H1 (cell line): ENCODE results near the gene FHAD1. TPM values are rescaled to one million over a fixed set of nuclear protein-coding genes. Genes with fewer than 3 reads are reported as not detected.

Experiments
- CTCF ChIA-PET: fragments of 300-600 bp; sonication (Branson Sonifier 250); formaldehyde crosslinking; loops from one replicate; lab custom pipeline; 2021; ENCODE audit not compliant: partially characterized antibody; lab: Charles Lee
- POLR2A ChIA-PET: fragments of 300-600 bp; sonication (Branson Sonifier 250); formaldehyde crosslinking; loops from one replicate; lab custom pipeline; 2021; ENCODE audit warnings: inconsistent platforms; ENCODE audit not compliant: partially characterized antibody; lab: Charles Lee
- DNase-seq, 2 experiments: peaks; one replicate each; pipeline versions ENCODE4 v3.0.0 to v3.0.0-alpha.2; 2010 to 2022; ENCODE audit warnings: low spot score in 2 of 2, low read depth in 1 of 2, mixed read lengths in 1 of 2
- FAIRE-seq: peaks from 2 replicates; lab custom pipeline; 2011; peaks lifted over from hg19 to GRCh38; lab: Jason Lieb, UNC
- H2AFZ ChIP-seq: 2 replicates; pipeline ENCODE4 v1.8.1; 2012; ENCODE audit warnings: low read length, inconsistent platforms
- H2AK5ac ChIP-seq: 2 replicates; pipeline ENCODE4 v1.6.1; 2013; ENCODE audit warnings: low read depth, low read length
- H2BK120ac ChIP-seq: replicated peaks from 2 replicates; pipeline ENCODE3; 2013; ENCODE audit warnings: low read depth, low read length, inconsistent platforms
- H2BK12ac ChIP-seq: 2 replicates; pipeline ENCODE4 v1.6.1; 2013; ENCODE audit warnings: low read depth, low read length
- H2BK15ac ChIP-seq: 2 replicates; pipeline ENCODE4 v1.6.1; 2013; ENCODE audit warnings: low read length
- H2BK20ac ChIP-seq: 2 replicates; pipeline ENCODE4 v1.6.1; 2013; ENCODE audit warnings: low read length
- H2BK5ac ChIP-seq: 2 replicates; pipeline ENCODE4 v1.6.1; 2013; ENCODE audit warnings: low read depth, low read length
- H3K14ac ChIP-seq: 2 replicates; pipeline ENCODE4 v1.6.1; 2013; ENCODE audit warnings: inconsistent platforms; ENCODE audit not compliant: insufficient read length
- H3K18ac ChIP-seq: 2 replicates; pipeline ENCODE4 v1.6.1; 2013; ENCODE audit warnings: low read length; ENCODE audit errors: extremely low read depth
- H3K23ac ChIP-seq: 2 replicates; pipeline ENCODE4 v1.6.1; 2013; ENCODE audit warnings: inconsistent platforms; ENCODE audit not compliant: insufficient read length
- H3K23me2 ChIP-seq: 2 replicates; pipeline ENCODE4 v1.6.1; 2013; ENCODE audit warnings: low read depth, low read length
- H3K27ac ChIP-seq: 2 replicates; pipeline ENCODE4 v1.6.1; 2011; ENCODE audit warnings: low read depth, low read length, inconsistent platforms
- H3K27me3 ChIP-seq, 4 experiments: replicated peaks in 1 of 4; 1 replicate in 1 of 4; 2 replicates in 3 of 4; pipeline versions ENCODE4 v1.6.1 to v1.8.1; 2011 to 2013; ENCODE audit warnings: low read length in 3 of 4, mild to moderate bottlenecking in 3 of 4, inconsistent platforms in 2 of 4, mixed read lengths in 2 of 4, moderate library complexity in 1 of 4; ENCODE audit not compliant: control insufficient read depth in 3 of 4, insufficient read depth in 3 of 4; ENCODE audit errors: extremely low read depth in 1 of 4
- H3K36me3 ChIP-seq, 4 experiments: 2 replicates each; pipeline versions ENCODE4 v1.6.1 to v1.8.1; 2011 to 2013; ENCODE audit warnings: mild to moderate bottlenecking in 4 of 4, low read length in 3 of 4, moderate library complexity in 2 of 4, control low read depth in 1 of 4, inconsistent platforms in 1 of 4; ENCODE audit not compliant: insufficient read depth in 4 of 4, control insufficient read depth in 2 of 4
- H3K4ac ChIP-seq: replicated peaks from 2 replicates; pipeline ENCODE3; 2013; ENCODE audit warnings: low read length, low read depth, mixed read lengths, inconsistent platforms; ENCODE audit not compliant: insufficient read length
- H3K4me1 ChIP-seq, 4 experiments: replicated peaks in 1 of 4; 1 replicate in 1 of 4; 2 replicates in 3 of 4; pipeline versions ENCODE4 v1.6.1 to v1.8.1; 2011 to 2013; ENCODE audit warnings: low read length in 3 of 4, inconsistent platforms in 2 of 4, mixed read lengths in 1 of 4; ENCODE audit not compliant: insufficient read depth in 4 of 4, control insufficient read depth in 3 of 4
- H3K4me2 ChIP-seq, 2 experiments: 2 replicates each; pipeline versions ENCODE4 v1.6.1 to v1.8.1; 2011 to 2013; ENCODE audit warnings: low read depth in 2 of 2, low read length in 2 of 2, control low read depth in 1 of 2, inconsistent platforms in 1 of 2, mild to moderate bottlenecking in 1 of 2; ENCODE audit not compliant: insufficient read depth in 1 of 2
- H3K4me3 ChIP-seq, 4 experiments: fragments of 200-600, 300-600 bp in 1 of 4; sonication (generic), shearing (Covaris generic), sonication (Bioruptor Twin) in 1 of 4; 2 replicates each; pipeline versions ENCODE4 v1.5.1 to v1.8.1; 2011 to 2016; ENCODE audit warnings: low read length in 4 of 4, low read depth in 3 of 4, control low read depth in 2 of 4, inconsistent platforms in 2 of 4, mild to moderate bottlenecking in 2 of 4, mixed read lengths in 1 of 4, moderate library complexity in 1 of 4; ENCODE audit not compliant: insufficient read depth in 2 of 4; ENCODE audit errors: extremely low read depth in 1 of 4
- H3K56ac ChIP-seq: replicated peaks from 2 replicates; pipeline ENCODE3; 2013; ENCODE audit warnings: low read depth, mild to moderate bottlenecking, mixed read lengths, low read length, inconsistent platforms; ENCODE audit not compliant: insufficient read length
- H3K79me1 ChIP-seq: 2 replicates; pipeline ENCODE4 v1.6.1; 2013; ENCODE audit warnings: low read depth, low read length, control low read depth
- H3K79me2 ChIP-seq, 2 experiments: 2 replicates each; pipeline versions ENCODE4 v1.6.1 to v1.8.1; 2012 to 2013; ENCODE audit warnings: low read length in 2 of 2, mild to moderate bottlenecking in 2 of 2, inconsistent platforms in 1 of 2; ENCODE audit not compliant: insufficient read depth in 2 of 2, control insufficient read depth in 1 of 2
- H3K9ac ChIP-seq, 4 experiments: replicated peaks in 1 of 4; 1 replicate in 1 of 4; 2 replicates in 3 of 4; pipeline versions ENCODE4 v1.6.1 to v1.8.1; 2011 to 2013; ENCODE audit warnings: low read depth in 3 of 4, low read length in 3 of 4, control low read depth in 2 of 4, mild to moderate bottlenecking in 2 of 4, moderate library complexity in 2 of 4, inconsistent platforms in 1 of 4; ENCODE audit errors: extremely low read depth in 1 of 4
- H3K9me3 ChIP-seq, 2 experiments: 2 replicates each; pipeline versions ENCODE4 v1.6.1 to v1.8.1; 2012 to 2013; ENCODE audit warnings: mild to moderate bottlenecking in 2 of 2, moderate library complexity in 2 of 2, control low read depth in 1 of 2, inconsistent platforms in 1 of 2, low read depth in 1 of 2, low read length in 1 of 2, mixed read lengths in 1 of 2; ENCODE audit not compliant: insufficient read depth in 2 of 2
- H4K20me1 ChIP-seq, 2 experiments: replicated peaks in 1 of 2; 2 replicates each; pipeline versions ENCODE3 to v1.8.1; 2011 to 2013; ENCODE audit warnings: inconsistent platforms in 2 of 2, low read length in 2 of 2, mild to moderate bottlenecking in 1 of 2; ENCODE audit not compliant: insufficient read depth in 2 of 2, control insufficient read depth in 1 of 2
- H4K5ac ChIP-seq: 2 replicates; pipeline ENCODE4 v1.6.1; 2013; ENCODE audit warnings: low read length, low read depth, mixed read lengths, inconsistent platforms; ENCODE audit not compliant: insufficient read length
- H4K8ac ChIP-seq: 2 replicates; pipeline ENCODE4 v1.8.0; 2013; ENCODE audit warnings: mild to moderate bottlenecking, moderate library complexity, low read length, inconsistent platforms; ENCODE audit not compliant: insufficient read depth; ENCODE audit errors: extremely low read depth
- H4K91ac ChIP-seq: replicated peaks from 2 replicates; pipeline ENCODE3; 2013; ENCODE audit warnings: low read length, mixed read lengths, inconsistent platforms; ENCODE audit not compliant: insufficient read length
- CEBPB ChIP-seq: IDR thresholded peaks from 2 replicates; pipeline ENCODE4 v1.6.1; 2012; ENCODE audit warnings: low read depth, low read length
- CHD2 ChIP-seq: IDR thresholded peaks from 2 replicates; pipeline ENCODE4 v1.6.1; 2012; ENCODE audit warnings: low read length, improper control_type of control experiment
- EP300 ChIP-seq, 2 experiments: IDR thresholded peaks; 1 replicate in 1 of 2; 2 replicates in 1 of 2; pipeline ENCODE4 v1.6.1; 2011 to 2012; ENCODE audit warnings: low read depth in 2 of 2, low read length in 2 of 2, mild to moderate bottlenecking in 2 of 2, borderline replicate concordance in 1 of 2, inconsistent platforms in 1 of 2, moderate library complexity in 1 of 2
- EZH2 ChIP-seq: fragments of 200-600 bp; sonication (generic); IDR thresholded peaks from 2 replicates; pipeline ENCODE4 v1.7.1; 2012; ENCODE audit warnings: low read depth, mild to moderate bottlenecking, moderate library complexity, low read length, inconsistent platforms; ENCODE audit not compliant: severe bottlenecking
- HDAC2 ChIP-seq, 2 experiments: fragments of 300-600 bp in 1 of 2; sonication (generic) in 1 of 2; IDR thresholded peaks; 2 replicates each; pipeline ENCODE4 v1.6.1; 2011 to 2012; ENCODE audit warnings: low read depth in 2 of 2, low read length in 2 of 2, mild to moderate bottlenecking in 2 of 2, moderate library complexity in 2 of 2, borderline replicate concordance in 1 of 2, inconsistent platforms in 1 of 2
- MAFK ChIP-seq: IDR thresholded peaks from 2 replicates; pipeline ENCODE4 v1.6.1; 2012; ENCODE audit warnings: low read depth, mild to moderate bottlenecking, improper control_type of control experiment, low read length
- MAX ChIP-seq: IDR thresholded peaks from 2 replicates; pipeline ENCODE4 v1.6.1; 2012; ENCODE audit warnings: inconsistent platforms
- RFX5 ChIP-seq: IDR thresholded peaks from 2 replicates; pipeline ENCODE4 v1.6.1; 2011; ENCODE audit warnings: low read depth, low read length, improper control_type of control experiment, borderline replicate concordance
- SP1 ChIP-seq: IDR thresholded peaks from 2 replicates; pipeline ENCODE4 v1.6.1; 2011; ENCODE audit warnings: low read depth, low read length
- SRF ChIP-seq: IDR thresholded peaks from 2 replicates; pipeline ENCODE4 v1.6.1; 2011; ENCODE audit warnings: mild to moderate bottlenecking, low read depth, low read length, moderate library complexity
- TEAD4 ChIP-seq: IDR thresholded peaks from 2 replicates; pipeline ENCODE4 v1.6.1; 2012; ENCODE audit warnings: low read depth, low read length, inconsistent platforms, mixed read lengths
- WGBS, 2 experiments: shearing (Covaris generic) in 1 of 2; methylation state at CpG; one replicate each; pipeline versions ENCODE4 v1.1.6 to v1.1.7; 2013 to 2015; ENCODE audit warnings: low lambda C conversion rate in 2 of 2, mixed read lengths in 2 of 2, inconsistent platforms in 1 of 2, low coverage in 1 of 2, missing lambda C conversion rate in 1 of 2; ENCODE audit not compliant: insufficient replicate concordance in 2 of 2, insufficient coverage in 1 of 2, insufficient read length in 1 of 2; ENCODE audit errors: extremely low coverage in 1 of 2, missing lambda C conversion rate in 1 of 2; 5-methylcytosine and 5-hydroxymethylcytosine counted together
- polyA plus RNA-seq, 7 experiments: library from polyadenylated mRNA; depleted of rRNA in 3 of 7; stranded (reverse) in 5 of 7; unstranded in 2 of 7; fragments of >200 nt in 5 of 7; fragments of 200-250 nt in 2 of 7; gene quantifications; 1 replicate in 5 of 7; 2 replicates in 1 of 7; 4 replicates in 1 of 7; pipeline versions ENCODE4 v1.2.1 to v1.2.3, GENCODE V29; 2011 to 2013; ENCODE audit warnings: missing spikeins in 2 of 7, mixed read lengths in 2 of 7
- total RNA-seq: library from RNA; stranded (reverse); fragmentation: NEBNext Ultra II Directional; extraction: Animal tissue kit (Norgen Biotek cat#: 25700); gene quantifications from 2 replicates; pipeline ENCODE4 v1.2.1, GENCODE V29; 2021

The FHAD1 gene
- total and polyA plus RNA-seq, 2 of the 8 experiments (the other 6 are each of a cell fraction or from before 2014, with no cell fraction given) = 0.39 to 0.69 TPM

GRCh38 chr1:15420853-15421465 is 173.9 kb downstream of the FHAD1 start:
- H2BK20ac ChIP-seq = no peak overlapping the region
- no peak overlapping the region for H3K4me3 ChIP-seq
- H2BK120ac ChIP-seq = no peak overlapping the region
- H2AK5ac ChIP-seq = no peak overlapping the region
- H2BK12ac ChIP-seq = no peak overlapping the region
- no peak overlapping the region for H3K4me2 ChIP-seq
- TF ChIP-seq SP1 (no peak), EZH2 (no peak), EP300 (IDR thresholded peaks at IDR 0.05; ENCODE audit: borderline replicate concordance in 1 of 2, low read depth in 2 of 2, low read length in 2 of 2) (no peak), TEAD4 (no peak), MAFK (no peak), CHD2 (no peak), MAX (no peak), CEBPB (no peak), RFX5 (no peak), HDAC2 (IDR thresholded peaks at IDR 0.05; ENCODE audit: borderline replicate concordance in 1 of 2, low read depth in 2 of 2, low read length in 2 of 2) (no peak), SRF (no peak)
- no peaks in the 10 kb centered on the region for H3K79me2 ChIP-seq
- no peak overlapping the region for H3K23ac ChIP-seq
- ChIA-PET POLR2A (interaction anchor here (0.9 kb wide), 1 partner anchor 11 kb away, joined by 4 read pairs; the partner anchor contains the start of gene EFHD2), CTCF (interaction anchor here (0.7 to 16.9 kb wide), 5 partner anchors 10 to 97 kb away, joined by 3 to 170 read pairs (median 20); no protein-coding TSS in a partner anchor)
- H3K9me3 ChIP-seq = no peaks in the 10 kb centered on the region
- no peak overlapping the region for H2BK15ac ChIP-seq
- H3K9ac ChIP-seq = no peak overlapping the region; a peak in 1 of 7 replicates
- no peaks in the 10 kb centered on the region for H3K79me1 ChIP-seq
- H4K8ac ChIP-seq = no peak overlapping the region
- H3K23me2 ChIP-seq = no peaks in the 10 kb centered on the region
- no peak overlapping the region for H3K18ac ChIP-seq
- no peaks in the 10 kb centered on the region; a peak in 1 of 8 replicates for H3K36me3 ChIP-seq
- no peak overlapping the region for H3K56ac ChIP-seq
- no peak overlapping the region for H4K91ac ChIP-seq
- H3K27ac ChIP-seq = no peak overlapping the region
- WGBS, 2 experiments = 90% methylated on average over 7 of the region's 8 CpGs; no CpG with 5 or more reads in 1 of the 2 experiments
- DNase-seq = no peak
- no peak overlapping the region for H3K14ac ChIP-seq
- FAIRE-seq = no peak
- H4K5ac ChIP-seq = no peak overlapping the region
- H4K20me1 ChIP-seq = peaks cover 3 to 5% of the 10 kb centered on the region in 2 experiments
- no peak overlapping the region for H2BK5ac ChIP-seq
- H2AFZ ChIP-seq = no peak overlapping the region
- no peaks in the 10 kb centered on the region for H3K27me3 ChIP-seq
- peaks cover 0 to 4% (median 0%) of the 10 kb centered on the region in 4 experiments; a peak in 2 of 7 replicates for H3K4me1 ChIP-seq
- H3K4ac ChIP-seq = no peak overlapping the region
